GM12878 (cell line): ENCODE results near the gene TC2N. TPM values are rescaled to one million over a fixed set of nuclear protein-coding genes. Genes with fewer than 3 reads are reported as not detected.

ENCODE experiments used
- ATAC-seq: fragments of 200-7000 bp; cut with Tn5 transposase; 3 replicates; pipeline ENCODE4 v1.9.1; 2020; ENCODE audit warnings: mild to moderate bottlenecking, moderate library complexity
- BruUV-seq: library from RNA; stranded (reverse); fragments of 400-500 nt; replicated peaks from 2 replicates; lab custom pipeline; 2021; lab: Mats Ljungman, UMichigan
- CTCF ChIA-PET: fragments of 300-600 bp; sonication (Branson Sonifier 250); formaldehyde crosslinking; extraction: SDS; loops from one replicate; lab custom pipeline; 2021; ENCODE audit warnings: inconsistent platforms; lab: Yijun Ruan, JAX
- POLR2A ChIA-PET: fragments of 350-600 bp; formaldehyde crosslinking; extraction: SDS; loops from one replicate; lab custom pipeline; 2021; ENCODE audit warnings: inconsistent platforms; lab: Charles Lee
- RAD21 ChIA-PET: fragments of 300-600 bp; sonication (Branson Sonifier 250); formaldehyde crosslinking; loops from one replicate; lab custom pipeline; 2023; ENCODE audit warnings: antibody characterized with exemption; ENCODE audit not compliant: unreplicated experiment; lab: Charles Lee
- SMC1A ChIA-PET: fragments of 300-600 bp; sonication (Branson Sonifier 250); formaldehyde crosslinking; loops from one replicate; lab custom pipeline; 2023; ENCODE audit not compliant: unreplicated experiment, uncharacterized antibody; lab: Charles Lee
- DNase-seq: peaks from one replicate; pipeline ENCODE4 v3.0.0-alpha.2; 2011; ENCODE audit warnings: low read depth, low spot score
- FAIRE-seq: peaks from 3 replicates; lab custom pipeline; 2011; peaks lifted over from hg19 to GRCh38; lab: Jason Lieb, UNC
- H2AFZ ChIP-seq: 2 replicates; pipeline ENCODE4 v1.6.0; 2011; ENCODE audit warnings: low read depth, low read length, control low read depth; ENCODE audit not compliant: control insufficient read depth
- H3K27ac ChIP-seq: 2 replicates; pipeline ENCODE4 v1.5.1; 2011; ENCODE audit warnings: control low read depth; ENCODE audit not compliant: control insufficient read depth, insufficient read depth
- H3K27me3 ChIP-seq, 2 experiments: replicated peaks in 1 of 2; 2 replicates each; pipeline versions ENCODE4 v1.6.0 to v1.6.1; 2011; ENCODE audit warnings: low read length in 1 of 2; ENCODE audit not compliant: control insufficient read depth in 2 of 2, insufficient read depth in 2 of 2
- H3K36me3 ChIP-seq, 2 experiments: 2 replicates each; pipeline ENCODE4 v1.5.1; 2011; ENCODE audit warnings: low read length in 1 of 2; ENCODE audit not compliant: control insufficient read depth in 2 of 2, insufficient read depth in 2 of 2
- H3K4me1 ChIP-seq: 2 replicates; pipeline ENCODE4 v1.6.1; 2011; ENCODE audit warnings: mild to moderate bottlenecking, low read length, moderate library complexity, mixed read lengths; ENCODE audit not compliant: control insufficient read depth, insufficient read depth
- H3K4me2 ChIP-seq: 2 replicates; pipeline ENCODE4 v1.6.0; 2011; ENCODE audit warnings: control low read depth; ENCODE audit not compliant: control insufficient read depth, insufficient read depth
- H3K4me3 ChIP-seq: fragments of 200-600 bp; sonication (generic); 2 replicates; pipeline ENCODE4 v1.5.1; 2016
- H3K79me2 ChIP-seq: 2 replicates; pipeline ENCODE4 v1.6.0; 2011; ENCODE audit warnings: low read length; ENCODE audit not compliant: control insufficient read depth, insufficient read depth
- H3K9ac ChIP-seq: 2 replicates; pipeline ENCODE4 v1.8.0; 2011; ENCODE audit warnings: low read length, control low read depth, mixed read lengths; ENCODE audit not compliant: control insufficient read depth, insufficient read depth
- H3K9me3 ChIP-seq: replicated peaks from 3 replicates; pipeline ENCODE4 v1.5.1; 2011; ENCODE audit warnings: mild to moderate bottlenecking, low read length; ENCODE audit not compliant: control insufficient read depth, insufficient read depth
- H4K20me1 ChIP-seq: 2 replicates; pipeline ENCODE4 v1.6.0; 2011; ENCODE audit not compliant: control insufficient read depth, insufficient read depth
- CREB1 ChIP-seq: IDR thresholded peaks from 2 replicates; pipeline ENCODE4 v1.6.1; 2012; ENCODE audit warnings: low read depth, mild to moderate bottlenecking, inconsistent platforms
- CREM ChIP-seq: IDR thresholded peaks from 2 replicates; pipeline ENCODE4 v1.6.1; 2014; ENCODE audit warnings: antibody characterized with exemption, low read depth
- ETV6 ChIP-seq, 2 experiments: fragments of 450-650 bp in 1 of 2; IDR thresholded peaks in 1 of 2; conservative IDR thresholded peaks in 1 of 2; 2 replicates each; pipeline ENCODE4 v1.6.1; 2014; ENCODE audit warnings: antibody characterized with exemption in 1 of 2, borderline replicate concordance in 1 of 2, low read depth in 1 of 2, mild to moderate bottlenecking in 1 of 2, moderate library complexity in 1 of 2
- GABPA ChIP-seq: IDR thresholded peaks from 2 replicates; pipeline ENCODE4 v1.6.1; 2014; ENCODE audit warnings: antibody characterized with exemption, low read depth, mild to moderate bottlenecking, inconsistent platforms
- HCFC1 ChIP-seq: fragments of 150-350 bp; IDR thresholded peaks from 2 replicates; pipeline ENCODE4 v1.6.1; 2014; ENCODE audit warnings: low read length
- IKZF2 ChIP-seq, 2 experiments: fragments of 450-650 bp; IDR thresholded peaks; 2 replicates each; pipeline ENCODE4 v1.6.1; 2017; ENCODE audit warnings: mild to moderate bottlenecking in 2 of 2, moderate library complexity in 2 of 2
- IRF4 ChIP-seq: IDR thresholded peaks from 2 replicates; pipeline ENCODE4 v1.6.1; 2011; ENCODE audit warnings: low read depth, low read length
- KDM1A ChIP-seq: fragments of 200-600 bp; sonication (generic); IDR thresholded peaks from 2 replicates; pipeline ENCODE4 v1.6.1; 2016; ENCODE audit warnings: borderline replicate concordance
- PAX5 ChIP-seq: IDR thresholded peaks from 2 replicates; pipeline ENCODE4 v1.6.1; 2011; ENCODE audit warnings: low read depth, low read length, borderline replicate concordance
- SMARCA5 ChIP-seq: fragments of 450-650 bp; IDR thresholded peaks from 2 replicates; pipeline ENCODE4 v1.6.1; 2017; ENCODE audit warnings: mild to moderate bottlenecking
- TCF3 ChIP-seq: IDR thresholded peaks from 2 replicates; pipeline ENCODE4 v1.6.1; 2012; ENCODE audit warnings: low read depth, mild to moderate bottlenecking, low read length, borderline replicate concordance; ENCODE audit not compliant: insufficient read depth
- WGBS: methylation state at CpG from one replicate; pipeline ENCODE4 v1.1.6; 2016; ENCODE audit warnings: low lambda C conversion rate; ENCODE audit not compliant: insufficient replicate concordance, insufficient coverage; ENCODE audit errors: missing lambda C conversion rate; 5-methylcytosine and 5-hydroxymethylcytosine counted together
- in situ Hi-C: fragments of 300-500 bp; cut with MboI; formaldehyde crosslinking; loops from 9 replicates; pipeline ENCODE4 v1.14.3; 2018; ENCODE audit warnings: mixed read lengths
- intact Hi-C: fragments of 100-400 bp; cut with micrococcal nuclease; formaldehyde crosslinking; loops from one replicate; pipeline ENCODE4 v1.14.2; 2022; ENCODE audit not compliant: unreplicated experiment
- polyA plus RNA-seq, 11 experiments: library from polyadenylated mRNA; depleted of rRNA in 4 of 11; unstranded in 6 of 11; stranded (reverse) in 5 of 11; fragments of >200 nt; fragmentation: Nextera tagmentation in 4 of 11; fragmentation: Illumina TruSeq in 1 of 11; extraction: Ambion mirVana in 4 of 11; extraction: Trizol in 1 of 11; gene quantifications; 1 replicate in 1 of 11; 2 replicates in 10 of 11; pipeline versions ENCODE4 v1.2.1 to v1.2.3, GENCODE V29; 2011 to 2016; ENCODE audit warnings: inconsistent platforms in 2 of 11, missing spikeins in 2 of 11, low read depth in 1 of 11
- total RNA-seq, 4 experiments: library from RNA; depleted of rRNA in 3 of 4; stranded (reverse); fragments of >200 nt in 3 of 4; fragmentation: Illumina TruSeq in 1 of 4; extraction: Trizol in 1 of 4; gene quantifications; 2 replicates each; pipeline versions ENCODE4 v1.2.1 to v1.2.3, GENCODE V29; 2013 to 2021
- TF ChIP-seq, protein P1 (sequence below): IDR thresholded peaks from 2 replicates; pipeline ENCODE4 v1.6.1; 2011; ENCODE audit warnings: mild to moderate bottlenecking, low read depth, low read length, moderate library complexity; ENCODE audit not compliant: insufficient replicate concordance
- TF ChIP-seq, protein P2 (sequence below): IDR thresholded peaks from 2 replicates; pipeline ENCODE4 v1.6.1; 2012; ENCODE audit warnings: mild to moderate bottlenecking, low read depth, low read length
- TF ChIP-seq, protein P3 (sequence below): IDR thresholded peaks from 2 replicates; pipeline ENCODE4 v1.6.1; 2012; ENCODE audit warnings: low read length, inconsistent platforms
- TF ChIP-seq, protein P4 (sequence below): fragments of 450-650 bp; IDR thresholded peaks from 2 replicates; pipeline ENCODE4 v1.6.1; 2018; ENCODE audit warnings: mild to moderate bottlenecking, low read depth, moderate library complexity; ENCODE audit not compliant: partially characterized antibody

TC2N gene
- total and polyA plus RNA-seq, 10 of the 15 experiments (the other 5 are each of a cell fraction or from before 2014, with no cell fraction given), result 0.15 to 1.6 (median 0.35) TPM

DNA sequence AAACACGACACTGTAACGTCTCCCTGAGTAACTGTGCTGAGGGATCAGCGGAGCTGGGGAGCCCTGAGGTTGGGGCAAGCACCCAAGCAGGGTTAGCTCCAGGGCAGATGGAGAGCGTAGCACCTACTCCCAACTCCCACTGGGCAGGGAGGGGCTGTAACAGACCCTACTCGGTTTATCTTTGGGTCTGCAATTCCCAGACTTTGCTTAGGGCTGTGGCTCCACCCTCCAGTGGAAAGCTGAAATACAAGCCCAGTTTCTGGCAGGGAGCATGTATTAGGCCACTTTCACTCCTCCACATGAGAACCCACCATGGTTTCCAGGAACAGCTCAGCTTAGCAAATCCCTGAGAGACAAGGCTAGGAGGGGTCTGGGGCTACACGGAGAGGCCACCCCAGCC is 17.3 kb upstream of the TC2N start (continued):
- TF ChIP-seq CREM (no peak), HCFC1 (no peak), TCF3 (no peak), CREB1 (no peak)
- TF ChIP-seq, protein P1, sequence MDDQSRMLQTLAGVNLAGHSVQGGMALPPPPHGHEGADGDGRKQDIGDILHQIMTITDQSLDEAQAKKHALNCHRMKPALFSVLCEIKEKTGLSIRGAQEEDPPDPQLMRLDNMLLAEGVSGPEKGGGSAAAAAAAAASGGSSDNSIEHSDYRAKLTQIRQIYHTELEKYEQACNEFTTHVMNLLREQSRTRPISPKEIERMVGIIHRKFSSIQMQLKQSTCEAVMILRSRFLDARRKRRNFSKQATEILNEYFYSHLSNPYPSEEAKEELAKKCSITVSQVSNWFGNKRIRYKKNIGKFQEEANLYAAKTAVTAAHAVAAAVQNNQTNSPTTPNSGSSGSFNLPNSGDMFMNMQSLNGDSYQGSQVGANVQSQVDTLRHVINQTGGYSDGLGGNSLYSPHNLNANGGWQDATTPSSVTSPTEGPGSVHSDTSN, result no peak

DNA sequence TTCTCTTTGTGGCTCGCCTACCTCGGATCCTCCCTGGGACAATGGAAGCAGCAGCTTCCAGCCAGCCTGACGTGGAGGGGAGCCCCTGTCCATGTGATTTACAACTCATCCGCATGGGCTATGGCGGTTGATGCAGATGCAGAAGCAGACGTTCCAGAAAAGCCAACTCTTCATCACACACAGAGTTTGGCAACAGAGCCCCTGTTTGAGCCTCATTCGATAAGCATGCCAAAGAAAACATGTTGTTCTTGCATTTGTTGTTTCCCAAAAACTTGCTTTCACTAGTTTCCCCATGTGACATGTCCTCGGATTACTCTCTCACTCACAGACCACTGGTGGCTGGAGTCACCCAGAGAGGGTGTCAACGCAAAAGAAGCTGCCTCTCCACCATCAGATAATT is 16.4 kb upstream of the TC2N start:
- H3K27ac ChIP-seq, result no peak overlapping the region
- H3K9ac ChIP-seq, result no peak overlapping the region
- no peaks in the 10 kb centered on the region for H3K27me3 ChIP-seq
- intact Hi-C loops (no loop called here), in situ Hi-C loops (no loop called here)
- ATAC-seq (no peak), DNase-seq (no peak), FAIRE-seq (no peak)
- no TSS peak for BruUV-seq
- RAD21 ChIA-PET, result interaction anchor here (1.0 kb wide), 1 partner anchor 234 kb away, joined by 3 read pairs; no protein-coding TSS in a partner anchor
- H2AFZ ChIP-seq, result no peak overlapping the region
- CTCF ChIA-PET, result interaction anchor here (1.7 kb wide), 1 partner anchor 27 kb away, joined by 4 read pairs; no protein-coding TSS in a partner anchor
- SMC1A ChIA-PET, result interaction anchor here (0.8 to 0.9 kb wide), 2 partner anchors 16 to 35 kb away, joined by 3 to 4 read pairs; no protein-coding TSS in a partner anchor
- no peak overlapping the region for H3K4me2 ChIP-seq
- no peaks in the 10 kb centered on the region for H3K36me3 ChIP-seq
- POLR2A ChIA-PET, result no interaction called here
- WGBS, result 79% methylated on average over 8 of the region's 9 CpGs
- H3K9me3 ChIP-seq, result no peaks in the 10 kb centered on the region
- H3K4me1 ChIP-seq, result no peaks in the 10 kb centered on the region
- no peak overlapping the region for H3K4me3 ChIP-seq
- H4K20me1 ChIP-seq, result no peaks in the 10 kb centered on the region
- no peaks in the 10 kb centered on the region for H3K79me2 ChIP-seq
- no peak for TF ChIP-seq PAX5
- TF ChIP-seq IKZF2 (IDR thresholded peaks at IDR 0.05), result no peak
- no peak for TF ChIP-seq KDM1A
- TF ChIP-seq, protein P2, sequence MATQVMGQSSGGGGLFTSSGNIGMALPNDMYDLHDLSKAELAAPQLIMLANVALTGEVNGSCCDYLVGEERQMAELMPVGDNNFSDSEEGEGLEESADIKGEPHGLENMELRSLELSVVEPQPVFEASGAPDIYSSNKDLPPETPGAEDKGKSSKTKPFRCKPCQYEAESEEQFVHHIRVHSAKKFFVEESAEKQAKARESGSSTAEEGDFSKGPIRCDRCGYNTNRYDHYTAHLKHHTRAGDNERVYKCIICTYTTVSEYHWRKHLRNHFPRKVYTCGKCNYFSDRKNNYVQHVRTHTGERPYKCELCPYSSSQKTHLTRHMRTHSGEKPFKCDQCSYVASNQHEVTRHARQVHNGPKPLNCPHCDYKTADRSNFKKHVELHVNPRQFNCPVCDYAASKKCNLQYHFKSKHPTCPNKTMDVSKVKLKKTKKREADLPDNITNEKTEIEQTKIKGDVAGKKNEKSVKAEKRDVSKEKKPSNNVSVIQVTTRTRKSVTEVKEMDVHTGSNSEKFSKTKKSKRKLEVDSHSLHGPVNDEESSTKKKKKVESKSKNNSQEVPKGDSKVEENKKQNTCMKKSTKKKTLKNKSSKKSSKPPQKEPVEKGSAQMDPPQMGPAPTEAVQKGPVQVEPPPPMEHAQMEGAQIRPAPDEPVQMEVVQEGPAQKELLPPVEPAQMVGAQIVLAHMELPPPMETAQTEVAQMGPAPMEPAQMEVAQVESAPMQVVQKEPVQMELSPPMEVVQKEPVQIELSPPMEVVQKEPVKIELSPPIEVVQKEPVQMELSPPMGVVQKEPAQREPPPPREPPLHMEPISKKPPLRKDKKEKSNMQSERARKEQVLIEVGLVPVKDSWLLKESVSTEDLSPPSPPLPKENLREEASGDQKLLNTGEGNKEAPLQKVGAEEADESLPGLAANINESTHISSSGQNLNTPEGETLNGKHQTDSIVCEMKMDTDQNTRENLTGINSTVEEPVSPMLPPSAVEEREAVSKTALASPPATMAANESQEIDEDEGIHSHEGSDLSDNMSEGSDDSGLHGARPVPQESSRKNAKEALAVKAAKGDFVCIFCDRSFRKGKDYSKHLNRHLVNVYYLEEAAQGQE, result no peak
- TF ChIP-seq SMARCA5, result no peak
- TF ChIP-seq, protein P3, sequence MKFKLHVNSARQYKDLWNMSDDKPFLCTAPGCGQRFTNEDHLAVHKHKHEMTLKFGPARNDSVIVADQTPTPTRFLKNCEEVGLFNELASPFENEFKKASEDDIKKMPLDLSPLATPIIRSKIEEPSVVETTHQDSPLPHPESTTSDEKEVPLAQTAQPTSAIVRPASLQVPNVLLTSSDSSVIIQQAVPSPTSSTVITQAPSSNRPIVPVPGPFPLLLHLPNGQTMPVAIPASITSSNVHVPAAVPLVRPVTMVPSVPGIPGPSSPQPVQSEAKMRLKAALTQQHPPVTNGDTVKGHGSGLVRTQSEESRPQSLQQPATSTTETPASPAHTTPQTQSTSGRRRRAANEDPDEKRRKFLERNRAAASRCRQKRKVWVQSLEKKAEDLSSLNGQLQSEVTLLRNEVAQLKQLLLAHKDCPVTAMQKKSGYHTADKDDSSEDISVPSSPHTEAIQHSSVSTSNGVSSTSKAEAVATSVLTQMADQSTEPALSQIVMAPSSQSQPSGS, result no peak
- no peak for TF ChIP-seq GABPA
- no peak for TF ChIP-seq ETV6 (conservative IDR thresholded peaks at IDR 0.05 in 1 of 2, IDR thresholded peaks at IDR 0.05 in 1 of 2; ENCODE audit: borderline replicate concordance in 1 of 2, low read depth in 1 of 2)
- TF ChIP-seq, protein P4, sequence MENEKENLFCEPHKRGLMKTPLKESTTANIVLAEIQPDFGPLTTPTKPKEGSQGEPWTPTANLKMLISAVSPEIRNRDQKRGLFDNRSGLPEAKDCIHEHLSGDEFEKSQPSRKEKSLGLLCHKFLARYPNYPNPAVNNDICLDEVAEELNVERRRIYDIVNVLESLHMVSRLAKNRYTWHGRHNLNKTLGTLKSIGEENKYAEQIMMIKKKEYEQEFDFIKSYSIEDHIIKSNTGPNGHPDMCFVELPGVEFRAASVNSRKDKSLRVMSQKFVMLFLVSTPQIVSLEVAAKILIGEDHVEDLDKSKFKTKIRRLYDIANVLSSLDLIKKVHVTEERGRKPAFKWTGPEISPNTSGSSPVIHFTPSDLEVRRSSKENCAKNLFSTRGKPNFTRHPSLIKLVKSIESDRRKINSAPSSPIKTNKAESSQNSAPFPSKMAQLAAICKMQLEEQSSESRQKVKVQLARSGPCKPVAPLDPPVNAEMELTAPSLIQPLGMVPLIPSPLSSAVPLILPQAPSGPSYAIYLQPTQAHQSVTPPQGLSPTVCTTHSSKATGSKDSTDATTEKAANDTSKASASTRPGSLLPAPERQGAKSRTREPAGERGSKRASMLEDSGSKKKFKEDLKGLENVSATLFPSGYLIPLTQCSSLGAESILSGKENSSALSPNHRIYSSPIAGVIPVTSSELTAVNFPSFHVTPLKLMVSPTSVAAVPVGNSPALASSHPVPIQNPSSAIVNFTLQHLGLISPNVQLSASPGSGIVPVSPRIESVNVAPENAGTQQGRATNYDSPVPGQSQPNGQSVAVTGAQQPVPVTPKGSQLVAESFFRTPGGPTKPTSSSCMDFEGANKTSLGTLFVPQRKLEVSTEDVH, result no peak
- no peak for TF ChIP-seq IRF4
